DLD1 (cell line): ENCODE measurements around the gene OR4K14.
"Not testable (repeated sequence)": the region's sequence is repeated elsewhere in the genome, so short reads cannot be mapped to it uniquely, and the experiment has no call there.

Experiments used
- in situ Hi-C: cut with HindIII; loops from 2 replicates; pipeline ENCODE4 v1.10.0; 2017; ENCODE audit warnings: low sequenced_read_pairs

The OR4K14 gene, protein sequence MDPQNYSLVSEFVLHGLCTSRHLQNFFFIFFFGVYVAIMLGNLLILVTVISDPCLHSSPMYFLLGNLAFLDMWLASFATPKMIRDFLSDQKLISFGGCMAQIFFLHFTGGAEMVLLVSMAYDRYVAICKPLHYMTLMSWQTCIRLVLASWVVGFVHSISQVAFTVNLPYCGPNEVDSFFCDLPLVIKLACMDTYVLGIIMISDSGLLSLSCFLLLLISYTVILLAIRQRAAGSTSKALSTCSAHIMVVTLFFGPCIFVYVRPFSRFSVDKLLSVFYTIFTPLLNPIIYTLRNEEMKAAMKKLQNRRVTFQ

DNA sequence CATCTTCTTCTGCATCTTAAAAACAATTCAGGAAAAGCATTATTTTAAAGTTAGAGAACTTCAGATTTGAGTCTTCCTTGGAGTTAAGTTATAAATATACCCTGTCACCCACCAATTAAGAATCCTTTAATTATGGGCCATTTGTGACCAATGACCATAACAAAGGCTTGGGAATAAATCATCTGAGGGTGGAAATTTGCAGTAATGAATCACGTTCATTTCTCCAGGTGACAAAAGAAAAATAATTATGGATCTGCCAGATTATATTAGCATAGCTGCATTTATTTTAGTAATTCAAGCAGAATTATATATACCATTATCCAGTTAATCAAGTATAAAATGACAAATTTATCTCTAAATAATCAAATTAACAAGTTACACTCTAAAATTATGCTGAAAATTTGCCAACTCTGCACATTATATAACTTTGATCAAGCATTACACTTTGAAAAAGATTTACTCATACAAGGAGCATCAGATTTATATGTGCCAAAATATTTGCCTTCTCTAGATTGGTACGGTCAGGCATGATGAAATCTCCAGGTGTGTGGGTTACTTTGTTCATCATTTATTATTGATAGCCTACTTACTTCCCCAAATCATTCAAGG, at the start of gene OR4K14:
Gene OR4K14, minus strand, starts transcription at position 51 of the 609 bp plus-strand sequence. CDS start 4,114 bp downstream, outside the sequence.
- in situ Hi-C loops = no loop called here

DNA sequence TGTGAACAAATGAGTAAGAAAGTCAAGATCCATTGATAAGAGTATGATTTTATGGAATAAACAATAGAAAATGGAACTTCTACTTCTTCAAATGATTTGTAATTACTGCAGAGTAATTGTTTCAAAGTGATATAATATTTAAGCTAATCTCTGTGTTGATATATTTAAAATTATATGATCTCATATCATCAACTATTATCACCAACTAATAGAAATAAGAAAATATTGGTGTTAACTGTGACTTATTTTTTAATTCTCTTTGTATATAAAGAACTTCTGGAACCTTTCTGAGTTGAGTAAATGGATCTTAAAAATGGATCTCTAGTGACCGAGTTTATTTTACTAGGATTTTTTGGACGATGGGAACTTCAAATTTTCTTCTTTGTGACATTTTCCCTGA, 40.6 kb upstream of the OR4K14 start, which contains the start of gene OR4L1:
Gene OR4L1, plus strand, starts transcription at position 301 of the 400 bp plus-strand sequence. Its CDS starts 0 bp downstream, at position 301.
- in situ Hi-C loops = no loop called here

DNA sequence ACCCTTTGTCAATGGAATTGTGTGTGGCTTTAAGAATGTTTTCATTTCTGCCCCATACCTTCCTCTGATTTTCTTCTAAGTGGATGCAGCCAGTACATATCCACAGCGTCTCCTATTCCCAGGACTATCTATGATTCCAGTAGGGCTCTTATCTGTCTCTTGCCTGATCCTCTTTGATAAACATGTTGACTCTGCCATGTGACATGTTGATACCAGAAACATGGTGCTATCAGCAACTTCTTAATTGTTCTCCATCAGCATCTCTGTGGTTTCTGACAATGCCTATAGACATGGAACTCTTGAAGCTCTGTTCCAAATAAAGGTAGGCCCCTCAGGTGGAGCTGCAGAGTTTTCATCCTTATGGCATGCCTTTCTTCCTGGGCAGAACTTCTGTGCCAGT, 29.1 kb upstream of the OR4K14 start:
- in situ Hi-C loops = no loop called here

DNA sequence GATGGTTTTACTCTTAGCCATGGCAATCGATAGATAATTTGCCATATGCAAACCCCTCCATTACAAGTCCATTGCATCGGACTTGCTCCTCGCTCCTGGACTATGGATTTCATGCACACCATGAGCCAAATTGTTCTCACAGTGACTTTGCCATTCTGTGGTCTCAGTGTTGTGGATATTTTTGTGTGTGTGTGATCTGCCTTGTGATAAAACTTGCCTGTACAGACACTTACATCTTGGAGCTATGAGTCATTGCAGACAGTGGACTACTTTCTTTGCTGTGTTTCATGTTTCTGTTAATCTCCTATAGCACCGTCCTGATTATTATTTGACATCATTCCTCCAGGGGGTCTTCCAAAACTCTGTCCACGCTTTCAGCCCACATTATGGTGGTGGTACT, 25.1 kb upstream of the OR4K14 start:
- in situ Hi-C loops = no loop called here

DNA sequence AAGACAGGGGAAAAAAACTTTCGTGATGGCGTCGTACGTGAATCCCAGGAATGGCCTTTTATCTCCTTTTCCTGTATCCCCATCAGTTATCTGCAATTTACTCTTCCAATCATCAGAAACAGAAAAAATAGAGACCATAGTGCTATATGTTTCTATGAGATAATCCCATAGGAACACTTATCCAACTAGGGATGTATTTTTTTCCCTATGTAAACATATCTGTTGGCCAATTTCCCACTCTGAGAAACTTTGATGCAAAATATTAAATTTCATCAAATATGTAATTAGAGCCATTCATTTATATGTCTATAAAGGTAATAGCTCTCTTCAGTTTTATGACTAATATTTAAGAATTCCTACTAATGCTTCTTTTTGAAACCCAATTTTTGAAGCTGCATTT, 16.8 kb upstream of the OR4K14 start, which contains the start of gene OR4K13:
Gene OR4K13, minus strand, starts transcription at position 101 of the 400 bp plus-strand sequence. CDS start 1,280 bp downstream, outside the sequence.
- in situ Hi-C loops = no loop called here

DNA sequence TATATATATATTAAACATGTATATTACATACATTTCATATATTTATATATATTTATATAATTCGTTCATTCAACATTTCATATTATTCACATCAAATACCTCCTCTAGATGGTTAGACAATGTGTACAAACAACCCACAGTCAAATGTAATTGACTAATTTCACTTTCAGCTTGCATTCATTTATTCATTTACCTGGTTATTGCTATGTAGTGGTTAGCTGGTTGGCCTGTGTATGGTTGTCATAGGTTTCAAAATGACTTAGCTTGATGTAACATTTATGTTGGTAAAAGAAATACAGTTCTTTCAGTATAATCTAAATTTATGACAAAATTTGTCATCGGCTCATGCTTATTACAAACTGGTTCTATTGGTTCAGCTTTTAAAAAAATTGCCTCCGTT, 16.3 kb upstream of the OR4K14 start:
- in situ Hi-C loops = no loop called here

DNA sequence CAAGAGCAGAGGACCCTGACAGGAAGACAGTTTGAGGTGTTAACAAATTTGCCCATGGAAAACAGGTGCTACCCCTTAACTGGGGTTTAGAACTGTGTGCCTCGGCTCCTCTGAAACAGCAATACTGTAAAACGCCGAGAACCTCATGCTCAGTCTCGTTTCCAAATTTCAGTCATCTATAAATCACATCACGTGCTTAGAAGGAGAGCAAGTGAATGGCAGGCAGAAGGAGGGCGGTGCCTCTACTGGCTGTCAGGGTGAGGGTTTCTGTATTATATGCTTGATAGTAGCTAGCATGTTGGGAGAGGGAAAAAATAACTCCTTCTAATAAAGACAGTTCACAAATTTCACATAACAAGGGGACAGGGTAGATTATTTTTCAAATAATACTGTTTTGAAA, 12.0 kb upstream of the OR4K14 start:
- in situ Hi-C loops = no loop called here

DNA sequence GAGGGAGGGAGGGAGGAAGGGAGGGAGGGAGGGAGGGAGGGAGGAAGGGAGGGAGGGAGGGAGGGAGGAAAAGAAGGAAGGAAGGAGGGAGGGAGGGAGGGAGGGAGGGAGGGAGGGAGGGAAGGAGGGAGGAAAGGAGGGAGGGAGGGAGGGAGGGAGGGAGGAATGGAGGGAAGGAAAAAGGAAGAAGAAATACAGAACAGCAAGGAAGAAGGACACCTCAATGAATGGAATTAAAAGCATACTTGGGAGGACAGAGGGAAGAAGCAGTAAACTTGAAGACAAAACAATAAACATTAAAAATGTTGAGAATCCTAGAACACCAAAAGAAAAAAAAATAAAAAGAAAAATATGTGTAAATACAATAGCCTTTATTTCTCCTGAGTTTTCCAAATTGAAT, 11.0 kb downstream of the OR4K14 start:
- in situ Hi-C loops = no loop called here

DNA sequence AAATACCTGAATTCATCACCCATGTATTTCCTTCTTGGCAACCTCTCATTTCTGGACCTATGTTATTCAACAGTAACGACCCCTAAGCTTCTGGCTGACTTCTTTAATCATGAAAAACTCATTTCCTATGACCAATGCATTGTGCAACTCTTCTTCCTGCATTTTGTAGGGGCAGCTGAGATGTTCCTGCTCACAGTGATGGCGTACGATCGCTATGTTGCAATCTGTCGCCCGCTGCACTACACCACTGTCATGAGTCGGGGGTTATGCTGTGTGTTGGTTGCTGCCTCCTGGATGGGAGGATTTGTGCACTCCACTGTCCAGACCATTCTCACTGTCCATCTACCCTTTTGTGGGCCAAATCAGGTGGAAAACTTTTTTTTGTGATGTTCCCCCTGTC, 16.8 kb downstream of the OR4K14 start:
- in situ Hi-C loops = no loop called here

DNA sequence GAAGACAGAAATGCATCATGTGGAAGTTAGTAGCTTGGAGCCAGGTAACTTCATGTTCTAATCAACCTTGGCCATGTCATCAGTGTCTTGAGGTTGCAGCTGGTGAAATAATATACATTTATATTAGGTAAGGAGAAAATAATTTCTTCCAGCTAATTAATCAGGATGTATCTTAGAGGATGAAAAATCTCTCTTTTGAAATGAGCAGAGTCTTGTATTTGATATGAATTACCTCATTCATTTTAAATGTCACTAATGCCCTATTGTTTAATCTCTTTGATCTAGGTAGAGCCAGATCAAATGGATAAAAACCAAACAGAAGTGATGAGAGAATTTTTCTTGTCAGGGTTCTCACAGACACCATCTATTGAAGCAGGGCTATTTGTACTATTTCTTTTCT, 17.2 kb downstream of the OR4K14 start, which contains the start of gene OR4Q2:
Gene OR4Q2, plus strand, starts transcription at position 301 of the 400 bp plus-strand sequence.
- in situ Hi-C loops = no loop called here

DNA sequence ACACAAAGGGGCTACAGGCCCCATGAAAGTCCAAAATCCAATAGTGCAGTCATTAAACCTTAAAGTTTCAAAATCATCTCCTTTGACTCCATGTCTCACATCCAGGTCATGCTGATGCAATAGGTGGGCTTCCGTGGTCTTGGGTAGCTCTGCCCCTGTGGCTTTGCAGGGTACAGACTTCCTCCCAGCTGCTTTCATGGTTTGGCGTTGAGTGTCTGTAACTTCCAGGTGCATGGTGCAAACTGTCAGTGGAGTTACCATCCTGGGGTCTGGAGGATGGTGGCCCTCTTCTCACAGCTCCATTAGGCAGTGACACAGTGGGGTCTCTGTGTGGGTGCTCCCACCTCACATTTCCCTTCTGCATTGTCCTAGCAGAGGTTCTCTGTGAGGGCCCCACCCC, 25.7 kb downstream of the OR4K14 start:
- in situ Hi-C loops = no loop called here

DNA sequence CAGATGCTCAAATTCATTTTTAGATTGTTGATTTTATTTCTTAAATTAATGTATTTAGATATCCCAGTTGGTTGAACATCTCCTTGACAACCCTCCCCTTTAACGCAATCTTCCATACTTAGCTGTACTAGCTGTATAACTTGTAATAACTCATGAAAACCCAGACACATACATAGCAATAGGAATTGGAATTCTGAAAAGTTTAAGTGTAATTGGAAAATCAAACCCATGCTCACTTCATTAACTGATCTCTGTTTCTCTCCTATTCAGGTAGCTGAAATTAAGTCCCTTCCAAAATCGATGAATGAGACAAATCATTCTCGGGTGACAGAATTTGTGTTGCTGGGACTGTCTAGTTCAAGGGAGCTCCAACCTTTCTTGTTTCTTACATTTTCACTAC, 43.8 kb downstream of the OR4K14 start, which contains the start of gene OR4K15:
Gene OR4K15, plus strand, starts transcription at position 301 of the 400 bp plus-strand sequence. Its CDS starts 0 bp downstream, at position 301.
- in situ Hi-C loops = no loop called here

DNA sequence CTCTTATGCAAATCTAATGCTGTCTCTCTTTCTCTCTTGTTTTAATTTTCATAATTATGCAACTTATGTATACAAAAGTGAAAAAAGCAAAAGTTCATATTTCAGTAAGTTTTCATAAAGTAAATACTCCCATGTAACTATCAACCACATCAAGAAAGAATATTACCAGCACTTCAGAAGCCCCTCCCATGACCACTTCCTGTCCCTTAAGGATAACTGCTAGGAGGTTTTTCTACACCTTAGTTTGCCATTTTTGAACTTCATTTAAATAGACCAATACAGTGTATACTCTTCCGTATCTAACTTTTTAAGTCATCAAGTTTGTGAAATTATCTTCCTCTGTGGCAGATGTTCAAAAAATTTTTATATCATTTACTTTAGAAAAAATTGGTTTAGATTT, 44.3 kb downstream of the OR4K14 start:
- in situ Hi-C loops = no loop called here

DNA sequence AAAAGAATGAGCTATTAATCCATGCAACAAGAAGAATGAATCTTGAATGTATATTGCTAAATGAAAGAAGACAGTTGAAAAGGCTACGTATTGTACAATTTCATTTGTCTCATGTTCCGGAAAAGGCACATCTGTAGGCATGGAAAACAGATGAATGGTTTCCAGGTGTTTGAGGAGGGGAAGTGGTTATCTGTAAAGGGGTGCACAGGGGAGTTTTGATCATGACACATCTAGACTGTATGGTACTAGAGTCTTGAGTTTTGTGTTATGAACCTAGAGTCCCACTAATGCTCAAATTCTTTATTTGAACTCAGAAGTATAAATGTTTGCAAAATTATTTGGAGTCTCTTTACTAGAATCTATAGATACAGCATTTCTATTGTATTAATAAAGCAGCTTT, 49.4 kb downstream of the OR4K14 start:
- in situ Hi-C loops = not testable (repeated sequence)
